ENCODE data around the gene TRPM8.

GRCh38 chr2:233981574-233982420 lies 64.6 kb downstream of the TRPM8 start:
- no peak for TF ChIP-seq POLR2A (IDR thresholded peaks at IDR 0.05)
- TF ChIP-seq CTCF (IDR thresholded peaks at IDR 0.05) = no peak
- TF ChIP-seq EP300 (IDR thresholded peaks at IDR 0.05) = no peak

Data from suprapubic skin (tissue), 3 donors.